Naive thymus-derived CD8-positive, alpha-beta T cell (primary cell): ENCODE measurements around the gene FBXO8. TPM values are rescaled to one million over a fixed set of nuclear protein-coding genes. Genes with fewer than 3 reads are reported as not detected.

Source experiments
- ATAC-seq, 2 donors: fragments of 150-1000 bp; cut with Tn5 transposase in 1 of 2; sonication (Bioruptor Pico), chemical (Tn5 transposase) in 1 of 2; 1 replicate in 1 of 2; 2 replicates in 1 of 2; pipeline ENCODE4 v1.10.0; 2021; ENCODE audit warnings: mild to moderate bottlenecking in 2 of 2, moderate library complexity in 2 of 2
- POLR2A ChIA-PET: fragments of 350-600 bp; sonication (Branson Sonifier 250); formaldehyde crosslinking; loops from one replicate; lab custom pipeline; 2021; ENCODE audit warnings: antibody characterized with exemption; lab: Charles Lee
- DNase-seq, 10 donors: peaks; one replicate each; pipeline versions ENCODE4 v3.0.0 to v3.0.0-alpha.2; 2020 to 2022
- H3K27ac Mint-ChIP-seq, 10 donors: one replicate each; pipeline ENCODE4 v1.8.0; 2020 to 2022; ENCODE audit warnings: mild to moderate bottlenecking in 10 of 10, mixed read lengths in 10 of 10, moderate library complexity in 4 of 10, inconsistent platforms in 1 of 10
- H3K27me3 Mint-ChIP-seq, 5 donors: one replicate each; pipeline ENCODE4 v1.8.0; 2021 to 2022; ENCODE audit warnings: mixed read lengths in 5 of 5
- H3K36me3 Mint-ChIP-seq, 3 donors: one replicate each; pipeline ENCODE4 v1.8.0; 2020 to 2022; ENCODE audit warnings: mixed read lengths in 3 of 3, mild to moderate bottlenecking in 2 of 3, inconsistent platforms in 1 of 3
- H3K4me1 Mint-ChIP-seq, 4 donors: one replicate each; pipeline ENCODE4 v1.8.0; 2021 to 2022; ENCODE audit warnings: mixed read lengths in 4 of 4
- H3K4me3 Mint-ChIP-seq, 10 donors: one replicate each; pipeline ENCODE4 v1.8.0; 2020 to 2022; ENCODE audit warnings: mild to moderate bottlenecking in 10 of 10, mixed read lengths in 10 of 10, moderate library complexity in 6 of 10, inconsistent platforms in 1 of 10
- H3K9me3 Mint-ChIP-seq, 9 donors: one replicate each; pipeline ENCODE4 v1.8.0; 2020 to 2022; ENCODE audit warnings: mixed read lengths in 9 of 9, mild to moderate bottlenecking in 3 of 9, inconsistent platforms in 1 of 9, moderate library complexity in 1 of 9
- polyA plus RNA-seq, 3 donors: library from polyadenylated mRNA; unstranded; fragments of 300-500 nt; fragmentation: Illumina TruSeq; gene quantifications; one replicate each; pipeline ENCODE4 v1.2.3, GENCODE V29; 2021
- total RNA-seq, 8 experiments: library from RNA in 2 of 8; stranded (reverse) in 2 of 8; gene quantifications; one replicate each; pipeline ENCODE4 v1.2.3 and lab custom pipeline; 2021 to 2026

Gene FBXO8
- total and polyA plus RNA-seq, 5 experiments from 2014 or later, result 11.0 to 25.4 (median 15.4) TPM

GRCh38 chr4:174228988-174229387 lies 54.5 kb downstream of the FBXO8 start:
- Mint-ChIP-seq H3K27me3 (peaks cover 5 to 21% (median 8%) of the 10 kb centered on the region in 5 donors), H3K9me3 (no peaks in the 10 kb centered on the region), H3K36me3 (peaks cover 0 to 4% (median 0%) of the 10 kb centered on the region in 3 donors), H3K27ac (no peak overlapping the region), H3K4me1 (no peaks in the 10 kb centered on the region), H3K4me3 (no peak overlapping the region)
- ATAC-seq (no peak), DNase-seq (no peak)
- POLR2A ChIA-PET, result no interaction called here

- peaks cover 10 to 42% (median 20%) of the 10 kb centered on the region in 5 donors for H3K27me3 Mint-ChIP-seq
- DNase-seq (no peak), ATAC-seq (no peak)
- no peaks in the 10 kb centered on the region for H3K9me3 Mint-ChIP-seq
- POLR2A ChIA-PET, result no interaction called here
- H3K4me3 Mint-ChIP-seq, result no peak overlapping the region
- no peaks in the 10 kb centered on the region for H3K36me3 Mint-ChIP-seq
- no peak overlapping the region for H3K27ac Mint-ChIP-seq
- H3K4me1 Mint-ChIP-seq, result no peaks in the 10 kb centered on the region
Observed at GRCh38 chr4:174225349-174226049, 58.0 kb downstream of the FBXO8 start.

- Mint-ChIP-seq H3K27ac (no peak overlapping the region), H3K4me1 (no peaks in the 10 kb centered on the region), H3K9me3 (no peaks in the 10 kb centered on the region), H3K36me3 (no peaks in the 10 kb centered on the region), H3K4me3 (no peak overlapping the region), H3K27me3 (peaks cover 10 to 52% (median 23%) of the 10 kb centered on the region in 5 donors)
- ATAC-seq, result no peak
- no peak for DNase-seq
- POLR2A ChIA-PET, result no interaction called here
Observed at GRCh38 chr4:174224550-174224949, 58.9 kb downstream of the FBXO8 start.

- POLR2A ChIA-PET, result no interaction called here
- peak in 3 of 10 donors; percentile 30 to 40 (median 38) for DNase-seq
- Mint-ChIP-seq H3K9me3 (no peaks in the 10 kb centered on the region), H3K4me3 (no peak overlapping the region), H3K27ac (no peak overlapping the region), H3K27me3 (peaks cover 19 to 74% (median 42%) of the 10 kb centered on the region in 5 donors), H3K36me3 (no peaks in the 10 kb centered on the region), H3K4me1 (peaks cover 3 to 11% (median 9%) of the 10 kb centered on the region in 4 donors)
- peak; percentile 49 to 52 for ATAC-seq
Observed at GRCh38 chr4:174222266-174222872, 61.1 kb downstream of the FBXO8 start.

GRCh38 chr4:174218127-174218790 lies 65.2 kb downstream of the FBXO8 start:
- H3K4me1 Mint-ChIP-seq, result peaks cover 22 to 45% (median 42%) of the 10 kb centered on the region in 4 donors
- peaks cover 0 to 15% (median 10%) of the 10 kb centered on the region in 3 donors for H3K36me3 Mint-ChIP-seq
- no peak overlapping the region for H3K27ac Mint-ChIP-seq
- DNase-seq (no peak), ATAC-seq (no peak)
- H3K4me3 Mint-ChIP-seq, result peak overlapping the region in 9 of 10 donors; percentile 31 to 72 (median 55)
- peaks cover 45 to 94% (median 68%) of the 10 kb centered on the region in 5 donors for H3K27me3 Mint-ChIP-seq
- peaks cover 0 to 10% (median 0%) of the 10 kb centered on the region in 9 donors for H3K9me3 Mint-ChIP-seq
- POLR2A ChIA-PET, result no interaction called here

- Mint-ChIP-seq H3K36me3 (peaks cover 0 to 15% (median 10%) of the 10 kb centered on the region in 3 donors), H3K9me3 (peaks cover 0 to 11% (median 0%) of the 10 kb centered on the region in 9 donors), H3K27me3 (peaks cover 49 to 95% (median 75%) of the 10 kb centered on the region in 5 donors), H3K4me1 (peaks cover 22 to 46% (median 42%) of the 10 kb centered on the region in 4 donors), H3K4me3 (peak overlapping the region; percentile 9 to 72 (median 56)), H3K27ac (no peak overlapping the region)
- POLR2A ChIA-PET, result no interaction called here
- ATAC-seq (peak; percentile 25 to 32), DNase-seq (peak in 1 of 10 donors; percentile 14)
Observed at GRCh38 chr4:174217273-174218126, 66.0 kb downstream of the FBXO8 start.

GRCh38 chr4:174216799-174217272 lies 66.6 kb downstream of the FBXO8 start:
- Mint-ChIP-seq H3K4me1 (peaks cover 24 to 52% (median 47%) of the 10 kb centered on the region in 4 donors), H3K4me3 (peak overlapping the region in 9 of 10 donors; percentile 9 to 72 (median 52)), H3K9me3 (peaks cover 0 to 11% (median 0%) of the 10 kb centered on the region in 9 donors), H3K36me3 (peaks cover 0 to 15% (median 10%) of the 10 kb centered on the region in 3 donors), H3K27ac (no peak overlapping the region), H3K27me3 (peaks cover 55 to 95% (median 76%) of the 10 kb centered on the region in 5 donors)
- POLR2A ChIA-PET, result no interaction called here
- ATAC-seq (no peak), DNase-seq (no peak)

GRCh38 chr4:174215961-174216680 lies 67.3 kb downstream of the FBXO8 start:
- peaks cover 28 to 59% (median 53%) of the 10 kb centered on the region in 4 donors for H3K4me1 Mint-ChIP-seq
- peak overlapping the region in 6 of 10 donors; percentile 34 to 72 (median 48) for H3K4me3 Mint-ChIP-seq
- no peak for DNase-seq
- peaks cover 0 to 11% (median 0%) of the 10 kb centered on the region in 9 donors for H3K9me3 Mint-ChIP-seq
- ATAC-seq, result no peak
- POLR2A ChIA-PET, result no interaction called here
- peaks cover 60 to 95% (median 79%) of the 10 kb centered on the region in 5 donors for H3K27me3 Mint-ChIP-seq
- H3K36me3 Mint-ChIP-seq, result peaks cover 0 to 15% (median 10%) of the 10 kb centered on the region in 3 donors
- H3K27ac Mint-ChIP-seq, result no peak overlapping the region

GRCh38 chr4:174215057-174215456 lies 68.4 kb downstream of the FBXO8 start:
- Mint-ChIP-seq H3K4me3 (peak overlapping the region in 5 of 10 donors; percentile 53 to 69 (median 61)), H3K36me3 (peaks cover 0 to 15% (median 10%) of the 10 kb centered on the region in 3 donors), H3K9me3 (peaks cover 0 to 11% (median 0%) of the 10 kb centered on the region in 9 donors), H3K27ac (no peak overlapping the region), H3K27me3 (peaks cover 65 to 97% (median 86%) of the 10 kb centered on the region in 5 donors), H3K4me1 (peaks cover 28 to 60% (median 53%) of the 10 kb centered on the region in 4 donors)
- DNase-seq, result no peak
- POLR2A ChIA-PET, result interaction anchor here (0.6 kb wide), 1 partner anchor 20 kb away, joined by 3 read pairs; no protein-coding TSS in a partner anchor
- ATAC-seq, result no peak

GRCh38 chr4:174214101-174214878 lies 69.2 kb downstream of the FBXO8 start:
- POLR2A ChIA-PET, result interaction anchor here (0.6 kb wide), 1 partner anchor 19 kb away, joined by 3 read pairs; no protein-coding TSS in a partner anchor
- DNase-seq (peak in 3 of 10 donors; percentile 11 to 29 (median 19)), ATAC-seq (peak; percentile 56)
- H3K9me3 Mint-ChIP-seq, result peaks cover 0 to 11% (median 0%) of the 10 kb centered on the region in 9 donors
- peaks cover 68 to 97% (median 82%) of the 10 kb centered on the region in 5 donors for H3K27me3 Mint-ChIP-seq
- peak overlapping the region; percentile 46 to 74 (median 62) for H3K4me3 Mint-ChIP-seq
- peak overlapping the region in 2 of 10 donors; percentile 19 to 40 for H3K27ac Mint-ChIP-seq
- H3K4me1 Mint-ChIP-seq, result peaks cover 28 to 60% (median 53%) of the 10 kb centered on the region in 4 donors
- peaks cover 0 to 15% (median 10%) of the 10 kb centered on the region in 3 donors for H3K36me3 Mint-ChIP-seq
